Activated CD4-positive, CD25-positive, alpha-beta regulatory T cell treated with anti-CD3 and anti-CD28 coated beads, Interleukin-2, amount 50 U/mL, for 24 hours (primary cell): ENCODE data around the gene IKZF2.
A peak's percentile ranks its signal among the peaks of the same experiment; 100 is the strongest.

ENCODE experiments used
- ATAC-seq, 2 donors: fragments of 150-1000 bp; cut with Tn5 transposase; one replicate each; pipeline ENCODE4 v1.10.0; 2021; ENCODE audit warnings: mild to moderate bottlenecking in 1 of 2, moderate library complexity in 1 of 2

IKZF2 gene

GRCh38 chr2:213151437-213152064 lies at the start of gene IKZF2:
Gene IKZF2 (minus strand): TSS chr2:213151612. CDS start chr2:213148629, 2,983 bp downstream.
- peak; percentile 63 to 79 for ATAC-seq

GRCh38 chr2:213199871-213200270 lies 48.5 kb upstream of the IKZF2 start:
- no peak for ATAC-seq

- ATAC-seq: no peak
Measured at GRCh38 chr2:213189001-213189899, 37.8 kb upstream of the IKZF2 start.

- no peak for ATAC-seq
Measured at GRCh38 chr2:213188533-213188867, 37.1 kb upstream of the IKZF2 start.

GRCh38 chr2:213187833-213188532 lies 36.6 kb upstream of the IKZF2 start:
- no peak for ATAC-seq

- ATAC-seq: no peak
Measured at GRCh38 chr2:213187386-213187785, 36.0 kb upstream of the IKZF2 start.

- no peak for ATAC-seq
Measured at GRCh38 chr2:213185147-213185822, 33.9 kb upstream of the IKZF2 start.

- ATAC-seq: no peak
Measured at GRCh38 chr2:213181712-213182111, 30.3 kb upstream of the IKZF2 start.

- no peak for ATAC-seq
Measured at GRCh38 chr2:213177679-213178078, 26.3 kb upstream of the IKZF2 start.

- no peak for ATAC-seq
Measured at GRCh38 chr2:213175673-213176247, 24.3 kb upstream of the IKZF2 start.

- ATAC-seq: no peak
Measured at GRCh38 chr2:213172641-213173040, 21.2 kb upstream of the IKZF2 start.

- ATAC-seq: no peak
Measured at GRCh38 chr2:213171147-213171546, 19.7 kb upstream of the IKZF2 start.

GRCh38 chr2:213167271-213167930 lies 16.0 kb upstream of the IKZF2 start:
- ATAC-seq: no peak

GRCh38 chr2:213166109-213166508 lies 14.7 kb upstream of the IKZF2 start:
- ATAC-seq: no peak

GRCh38 chr2:213164263-213164662 lies 12.9 kb upstream of the IKZF2 start:
- ATAC-seq: no peak

GRCh38 chr2:213162516-213163118 lies 11.2 kb upstream of the IKZF2 start:
- no peak for ATAC-seq

- no peak for ATAC-seq
Measured at GRCh38 chr2:213161759-213162515, 10.5 kb upstream of the IKZF2 start.

GRCh38 chr2:213159768-213160167 lies 8.4 kb upstream of the IKZF2 start:
- no peak for ATAC-seq

- ATAC-seq: peak; percentile 86 to 89
Measured at GRCh38 chr2:213157242-213157641, 5.8 kb upstream of the IKZF2 start.

- ATAC-seq: no peak
Measured at GRCh38 chr2:213156717-213157116, 5.3 kb upstream of the IKZF2 start.

GRCh38 chr2:213152888-213153287 lies 1.5 kb upstream of the IKZF2 start:
- ATAC-seq: no peak
